ENCODE results near the gene CACNA1C. TPM values are rescaled to one million over a fixed set of nuclear protein-coding genes. Genes with fewer than 3 reads are reported as not detected.

CACNA1C gene
- polyA plus RNA-seq, 1 of the 3 experiments (the other 2 are of a cell fraction) = 1.5 TPM

DNA sequence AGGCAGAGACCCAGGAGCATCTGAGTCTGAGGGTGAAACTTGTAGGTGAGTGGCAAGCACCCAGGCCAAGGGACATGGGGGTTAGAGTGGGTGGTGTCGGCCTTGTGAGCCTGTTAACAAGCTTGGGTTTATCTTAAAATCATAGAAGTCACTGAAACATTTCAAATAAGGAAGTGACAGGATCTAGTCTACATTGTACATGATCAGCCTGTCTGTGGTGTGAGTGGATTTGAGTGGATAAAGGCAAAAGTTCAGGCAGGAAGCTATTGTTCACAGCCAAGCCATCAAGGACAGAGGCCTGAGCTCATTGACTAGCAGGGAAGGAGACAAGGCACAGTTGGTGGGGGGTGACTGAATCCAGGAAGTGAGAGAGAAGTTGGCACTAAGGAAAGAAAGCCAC is 682.6 kb downstream of the CACNA1C start:
- DNase-seq = no peak
- ChIA-PET CTCF (no interaction called here), POLR2A (no interaction called here)
- Histone ChIP-seq H3K4me3 (ENCODE audit: low read depth in 2 of 2, low read length in 1 of 2) (no peak overlapping the region), H3K4me1 (ENCODE audit: control insufficient read depth in 1 of 2, insufficient read depth in 2 of 2, low read depth in 1 of 2, low read length in 1 of 2) (no peaks in the 10 kb centered on the region), H3F3A (replicated peaks; ENCODE audit: insufficient read depth) (peaks cover 4% of the 10 kb centered on the region), H2AFZ (ENCODE audit: low read depth) (no peak overlapping the region), H3K27ac (ENCODE audit: low read depth in 2 of 2, low read length in 1 of 2) (no peak overlapping the region), H3K79me2 (ENCODE audit: insufficient read depth) (no peaks in the 10 kb centered on the region), H3K4me2 (no peak overlapping the region), H4K20me1 (ENCODE audit: insufficient read depth) (no peaks in the 10 kb centered on the region), H3K9ac (no peak overlapping the region), H3K27me3 (ENCODE audit: insufficient read depth) (peaks cover 32% of the 10 kb centered on the region), H3K9me2 (no peaks in the 10 kb centered on the region), H3K9me3 (no peaks in the 10 kb centered on the region), H3K36me3 (replicated peaks in 1 of 2; ENCODE audit: control insufficient read depth in 1 of 2, insufficient read depth in 2 of 2, low read length in 1 of 2) (no peaks in the 10 kb centered on the region)
- TF ChIP-seq ELF1 (IDR thresholded peaks at IDR 0.05) (no peak), CTCF (IDR thresholded peaks at IDR 0.05) (no peak), RXRA (IDR thresholded peaks at IDR 0.05; ENCODE audit: borderline replicate concordance, low read depth) (no peak), USF1 (IDR thresholded peaks at IDR 0.05; ENCODE audit: borderline replicate concordance, low read depth) (no peak)
- 13% methylated on average over 1 of the region's 1 CpG for WGBS (ENCODE audit: low lambda C conversion rate)

DNA sequence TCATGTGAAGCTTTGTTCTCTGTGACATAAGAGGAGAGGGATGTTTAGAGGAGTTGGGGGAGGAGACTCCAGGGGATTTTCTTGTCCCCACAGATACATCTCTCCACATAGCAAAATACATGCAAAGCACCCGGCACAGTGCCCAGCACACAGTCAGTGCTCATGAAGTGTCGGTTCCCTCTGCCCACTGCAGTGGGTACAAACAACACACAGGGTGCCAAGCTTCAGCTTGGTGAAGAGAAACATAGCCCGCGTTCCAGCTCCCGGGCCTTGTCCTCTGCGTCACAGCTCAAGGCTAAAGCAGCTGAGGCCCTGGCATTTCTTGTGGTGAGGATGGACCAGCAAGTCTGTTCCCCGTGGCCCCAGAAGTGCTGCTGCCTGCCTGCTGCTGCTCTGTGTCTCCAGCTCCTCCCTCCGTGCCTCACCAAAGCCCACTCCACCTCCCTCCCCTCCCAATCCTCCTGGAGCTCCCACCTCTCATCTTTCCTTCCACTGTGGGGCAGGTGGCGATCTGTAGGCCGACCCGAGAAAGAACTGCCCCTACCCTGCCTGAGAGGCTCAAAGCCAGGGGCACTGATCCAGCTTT is 685.0 kb downstream of the CACNA1C start:
- Histone ChIP-seq H3K9ac (no peak overlapping the region), H2AFZ (ENCODE audit: low read depth) (no peak overlapping the region), H3K9me2 (no peaks in the 10 kb centered on the region), H3K4me3 (ENCODE audit: low read depth in 2 of 2, low read length in 1 of 2) (no peak overlapping the region), H4K20me1 (ENCODE audit: insufficient read depth) (no peaks in the 10 kb centered on the region), H3K27me3 (ENCODE audit: insufficient read depth) (peaks cover 32% of the 10 kb centered on the region), H3K36me3 (replicated peaks in 1 of 2; ENCODE audit: control insufficient read depth in 1 of 2, insufficient read depth in 2 of 2, low read length in 1 of 2) (no peaks in the 10 kb centered on the region), H3K27ac (ENCODE audit: low read depth in 2 of 2, low read length in 1 of 2) (no peak overlapping the region), H3K79me2 (ENCODE audit: insufficient read depth) (no peaks in the 10 kb centered on the region), H3K4me2 (no peak overlapping the region), H3F3A (replicated peaks; ENCODE audit: insufficient read depth) (peaks cover 4% of the 10 kb centered on the region), H3K9me3 (no peaks in the 10 kb centered on the region), H3K4me1 (ENCODE audit: control insufficient read depth in 1 of 2, insufficient read depth in 2 of 2, low read depth in 1 of 2, low read length in 1 of 2) (no peaks in the 10 kb centered on the region)
- CTCF ChIA-PET = interaction anchor here (1.0 to 4.9 kb wide), 7 partner anchors 9 to 296 kb away, joined by 3 to 80 read pairs (median 5); no protein-coding TSS in a partner anchor
- no peak for DNase-seq
- WGBS (ENCODE audit: low lambda C conversion rate) = 39% methylated on average over 11 of the region's 11 CpGs
- POLR2A ChIA-PET = no interaction called here
- TF ChIP-seq IRF3 (IDR thresholded peaks at IDR 0.05; ENCODE audit: low read depth, low read length) (no peak), GATA2 (CRISPR knock-in tag; IDR thresholded peaks at IDR 0.05) (no peak)
- TF ChIP-seq, protein P1, sequence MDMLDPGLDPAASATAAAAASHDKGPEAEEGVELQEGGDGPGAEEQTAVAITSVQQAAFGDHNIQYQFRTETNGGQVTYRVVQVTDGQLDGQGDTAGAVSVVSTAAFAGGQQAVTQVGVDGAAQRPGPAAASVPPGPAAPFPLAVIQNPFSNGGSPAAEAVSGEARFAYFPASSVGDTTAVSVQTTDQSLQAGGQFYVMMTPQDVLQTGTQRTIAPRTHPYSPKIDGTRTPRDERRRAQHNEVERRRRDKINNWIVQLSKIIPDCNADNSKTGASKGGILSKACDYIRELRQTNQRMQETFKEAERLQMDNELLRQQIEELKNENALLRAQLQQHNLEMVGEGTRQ (IDR thresholded peaks at IDR 0.05; ENCODE audit: borderline replicate concordance, low read depth, low read length) = no peak
